B cell (primary cell): ENCODE measurements around the gene TMEM255B. TPM values are rescaled to one million over a fixed set of nuclear protein-coding genes. Genes with fewer than 3 reads are reported as not detected.

Experiments
- ATAC-seq: fragments of 200-7000 bp; cut with Tn5 transposase; one replicate; pipeline ENCODE4 v1.10.0; 2021; ENCODE audit warnings: low read depth, mild to moderate bottlenecking, moderate number of reproducible peaks, moderate library complexity
- CTCF ChIA-PET: fragments of 350-600 bp; sonication (Branson Sonifier 250); formaldehyde crosslinking; loops from one replicate; lab custom pipeline; 2021; ENCODE audit warnings: antibody characterized with exemption, inconsistent platforms; lab: Charles Lee
- POLR2A ChIA-PET: fragments of 350-600 bp; sonication (Branson Sonifier 250); formaldehyde crosslinking; loops from one replicate; lab custom pipeline; 2021; ENCODE audit warnings: antibody characterized with exemption; lab: Charles Lee
- DNase-seq: peaks from one replicate; pipeline ENCODE4 v3.0.0; 2013
- H2AFZ ChIP-seq: 2 replicates; pipeline ENCODE4 v1.6.1; 2012; ENCODE audit warnings: mild to moderate bottlenecking, low read depth, low read length; ENCODE audit not compliant: insufficient read depth, poor library complexity, severe bottlenecking
- H3K27ac ChIP-seq, 2 donors: 1 replicate in 1 of 2; 2 replicates in 1 of 2; pipeline ENCODE4 v1.5.1; 2012 to 2013; ENCODE audit warnings: low read length in 2 of 2, mild to moderate bottlenecking in 2 of 2, moderate library complexity in 1 of 2
- H3K27me3 ChIP-seq, 4 experiments: fragments of 200-600 bp in 1 of 4; sonication (generic) in 1 of 4; replicated peaks in 1 of 4; 1 replicate in 2 of 4; 2 replicates in 2 of 4; pipeline versions ENCODE4 v1.6.1 to v1.7.0; 2013 to 2016; ENCODE audit warnings: low read length in 3 of 4, mild to moderate bottlenecking in 2 of 4, mixed read lengths in 1 of 4, moderate library complexity in 1 of 4; ENCODE audit not compliant: insufficient read depth in 4 of 4, control insufficient read depth in 3 of 4; ENCODE audit errors: control extremely low read depth in 1 of 4
- H3K36me3 ChIP-seq, 2 experiments: replicated peaks in 1 of 2; 1 replicate in 1 of 2; 2 replicates in 1 of 2; pipeline versions ENCODE4 v1.6.1 to v1.7.1; 2013; ENCODE audit warnings: low read length in 1 of 2; ENCODE audit not compliant: insufficient read depth in 2 of 2, control insufficient read depth in 1 of 2; ENCODE audit errors: control extremely low read depth in 1 of 2, extremely low read depth in 1 of 2
- H3K4me1 ChIP-seq, 2 donors: fragments of 200-600 bp in 1 of 2; sonication (generic) in 1 of 2; 1 replicate in 1 of 2; 2 replicates in 1 of 2; pipeline versions ENCODE4 v1.5.1 to v1.6.1; 2013 to 2017; ENCODE audit warnings: low read length in 2 of 2; ENCODE audit not compliant: control insufficient read depth in 2 of 2, insufficient read depth in 2 of 2
- H3K4me2 ChIP-seq: replicated peaks from 2 replicates; pipeline ENCODE3; 2012; ENCODE audit warnings: mild to moderate bottlenecking, low read depth, low read length; ENCODE audit not compliant: poor library complexity, severe bottlenecking
- H3K4me3 ChIP-seq, 5 experiments: fragments of 200-600 bp in 1 of 5; sonication (generic) in 1 of 5; 1 replicate in 3 of 5; 2 replicates in 2 of 5; pipeline versions ENCODE4 v1.5.1 to v1.7.0; 2011 to 2016; ENCODE audit warnings: low read length in 4 of 5, mild to moderate bottlenecking in 4 of 5, low read depth in 2 of 5, control low read depth in 1 of 5, moderate library complexity in 1 of 5; ENCODE audit not compliant: insufficient read depth in 1 of 5; ENCODE audit errors: control extremely low read depth in 1 of 5, extremely low read depth in 1 of 5
- H3K79me2 ChIP-seq: fragments of 200-600 bp; sonication (generic); one replicate; pipeline ENCODE4 v1.6.0; 2016; ENCODE audit warnings: low read length; ENCODE audit not compliant: control insufficient read depth, insufficient read depth
- H3K9ac ChIP-seq: fragments of 200-600 bp; sonication (generic); 2 replicates; pipeline ENCODE4 v1.6.1; 2017; ENCODE audit warnings: mild to moderate bottlenecking, low read length, moderate library complexity
- H3K9me3 ChIP-seq, 3 donors: one replicate each; pipeline versions ENCODE4 v1.6.1 to v1.7.1; 2013; ENCODE audit warnings: low read length in 2 of 3; ENCODE audit not compliant: control insufficient read depth in 2 of 3, insufficient read depth in 1 of 3; ENCODE audit errors: control extremely low read depth in 1 of 3
- H4K20me1 ChIP-seq: 2 replicates; pipeline ENCODE4 v1.6.0; 2012; ENCODE audit warnings: mild to moderate bottlenecking, low read length; ENCODE audit not compliant: insufficient read depth, control insufficient read depth, poor library complexity, severe bottlenecking
- H3K27ac Mint-ChIP-seq: one replicate; pipeline ENCODE4 v1.8.0; 2021; ENCODE audit warnings: mixed read lengths
- H3K27me3 Mint-ChIP-seq: one replicate; pipeline ENCODE4 v1.8.0; 2021; ENCODE audit warnings: mixed read lengths
- H3K4me1 Mint-ChIP-seq: one replicate; pipeline ENCODE4 v1.8.0; 2021; ENCODE audit warnings: mixed read lengths
- H3K4me3 Mint-ChIP-seq: one replicate; pipeline ENCODE4 v1.8.0; 2021; ENCODE audit warnings: mixed read lengths
- H3K9me3 Mint-ChIP-seq: one replicate; pipeline ENCODE4 v1.8.0; 2022; ENCODE audit warnings: mixed read lengths; ENCODE audit not compliant: insufficient read depth
- CTCF ChIP-seq: fragments of 200-600 bp; IDR thresholded peaks from one replicate; pipeline ENCODE4 v1.8.0; 2022; ENCODE audit warnings: antibody characterized with exemption, mild to moderate bottlenecking
- EZH2 ChIP-seq: IDR thresholded peaks from 2 replicates; pipeline ENCODE4 v1.6.1; 2012; ENCODE audit warnings: borderline replicate concordance, low read depth, mild to moderate bottlenecking, moderate library complexity, low read length; ENCODE audit not compliant: insufficient read depth, poor library complexity, severe bottlenecking
- WGBS: methylation state at CpG from one replicate; pipeline ENCODE4 v1.1.5; 2013; ENCODE audit warnings: missing lambda C conversion rate; ENCODE audit not compliant: insufficient coverage; 5-methylcytosine and 5-hydroxymethylcytosine counted together
- intact Hi-C: fragments of 100-400 bp; cut with micrococcal nuclease; formaldehyde crosslinking; loops from one replicate; pipeline ENCODE4 v1.10.0; 2022
- polyA plus RNA-seq: library from polyadenylated mRNA; depleted of rRNA; stranded (reverse); fragments of >200 nt; gene quantifications from 2 replicates; pipeline ENCODE4 v1.2.3, GENCODE V29; 2012
- total RNA-seq, 2 donors: library from RNA; stranded (reverse); fragments of 120-200 nt in 1 of 2; gene quantifications; 1 replicate in 1 of 2; 2 replicates in 1 of 2; pipeline versions ENCODE4 v1.2.3 to v1.2.4, GENCODE V29; 2013 to 2022

Gene TMEM255B
- total and polyA plus RNA-seq, 2 donors (not counting 1 experiment from before 2014, with no cell fraction given), result 2.1 to 8.2 TPM

- Histone ChIP-seq H3K4me1 (peaks cover 11 to 18% of the 10 kb centered on the region in 2 donors), H3K4me2 (no peak overlapping the region), H3K79me2 (peaks cover 40% of the 10 kb centered on the region), H3K27me3 (no peaks in the 10 kb centered on the region), H3K4me3 (no peak overlapping the region), H2AFZ (no peak overlapping the region), H4K20me1 (peaks cover 30% of the 10 kb centered on the region), H3K36me3 (peaks cover 0 to 3% of the 10 kb centered on the region in 2 experiments), H3K9me3 (peaks cover 0 to 31% (median 5%) of the 10 kb centered on the region in 3 donors), H3K9ac (no peak overlapping the region), H3K27ac (no peak overlapping the region)
- Mint-ChIP-seq H3K27me3 (no peaks in the 10 kb centered on the region), H3K4me3 (peak overlapping the region; percentile 63), H3K27ac (no peak overlapping the region), H3K4me1 (peaks cover 23% of the 10 kb centered on the region), H3K9me3 (peaks cover 2% of the 10 kb centered on the region)
- TF ChIP-seq CTCF (no peak), EZH2 (no peak)
- no peak for ATAC-seq
- WGBS, result 88% methylated on average over 27 of the region's 28 CpGs
- POLR2A ChIA-PET, result interaction anchor here (0.8 kb wide), 1 partner anchor 54 kb away, joined by 3 read pairs; no protein-coding TSS in a partner anchor
- CTCF ChIA-PET, result interaction anchor here (1.3 kb wide), 1 partner anchor 296 kb away, joined by 4 read pairs; no protein-coding TSS in a partner anchor
- intact Hi-C loops, result loop anchor here (2.0 kb wide), 1 partner anchor 55 kb away; the partner anchor contains the start of gene TMEM255B
- no peak for DNase-seq
Observed at GRCh38 chr13:113813749-113814434, 54.9 kb downstream of the TMEM255B start.

GRCh38 chr13:113814435-113814821, 55.4 kb downstream of the TMEM255B start:
- ATAC-seq, result no peak

More at GRCh38 chr13:113814435-113814821, 55.4 kb downstream of the TMEM255B start:
- Histone ChIP-seq H3K4me1 (peaks cover 11 to 18% of the 10 kb centered on the region in 2 donors), H4K20me1 (peaks cover 35% of the 10 kb centered on the region), H3K79me2 (peaks cover 45% of the 10 kb centered on the region), H3K9me3 (peaks cover 0 to 29% (median 4%) of the 10 kb centered on the region in 3 donors), H3K27me3 (no peaks in the 10 kb centered on the region), H3K36me3 (peaks cover 0 to 3% of the 10 kb centered on the region in 2 experiments), H3K27ac (no peak overlapping the region), H3K4me2 (no peak overlapping the region), H2AFZ (no peak overlapping the region), H3K4me3 (no peak overlapping the region), H3K9ac (no peak overlapping the region)
- no peak for DNase-seq
- TF ChIP-seq EZH2 (no peak), CTCF (no peak)
- no peak overlapping the region for H3K27ac Mint-ChIP-seq
- peaks cover 23% of the 10 kb centered on the region for H3K4me1 Mint-ChIP-seq
- ChIA-PET CTCF (interaction anchor here (0.7 to 1.3 kb wide), 2 partner anchors 296 to 409 kb away, joined by 3 to 4 read pairs; no protein-coding TSS in a partner anchor), POLR2A (interaction anchor here (0.8 kb wide), 1 partner anchor 55 kb away, joined by 3 read pairs; no protein-coding TSS in a partner anchor)
- WGBS, result 94% methylated on average over 7 of the region's 11 CpGs
- H3K9me3 Mint-ChIP-seq, result peaks cover 2% of the 10 kb centered on the region
- intact Hi-C loops, result loop anchor here (2.0 kb wide), 1 partner anchor 56 kb away; the partner anchor contains the start of gene TMEM255B
- H3K27me3 Mint-ChIP-seq, result no peaks in the 10 kb centered on the region
- peak overlapping the region; percentile 63 for H3K4me3 Mint-ChIP-seq
